Mucosa of rectum (tissue), 2 donors: ENCODE data around the gene MEFV.

ENCODE experiments used
- H3K27ac ChIP-seq, 2 donors: one replicate each; pipeline ENCODE4 v1.7.0; 2013; ENCODE audit warnings: inconsistent platforms in 2 of 2, low read depth in 2 of 2, low read length in 2 of 2
- H3K27me3 ChIP-seq, 2 donors: one replicate each; pipeline ENCODE4 v1.7.0; 2013; ENCODE audit warnings: low read length in 2 of 2; ENCODE audit not compliant: control insufficient read depth in 2 of 2, insufficient read depth in 2 of 2
- H3K36me3 ChIP-seq, 2 donors: one replicate each; pipeline ENCODE4 v1.7.0; 2013; ENCODE audit warnings: low read length in 2 of 2; ENCODE audit not compliant: control insufficient read depth in 2 of 2, insufficient read depth in 2 of 2
- H3K4me1 ChIP-seq, 2 donors: one replicate each; pipeline ENCODE4 v1.7.0; 2013; ENCODE audit warnings: low read length in 2 of 2, mild to moderate bottlenecking in 1 of 2; ENCODE audit not compliant: control insufficient read depth in 2 of 2, insufficient read depth in 2 of 2
- H3K4me3 ChIP-seq, 2 donors: one replicate each; pipeline ENCODE4 v1.7.0; 2013; ENCODE audit warnings: low read length in 2 of 2
- H3K9ac ChIP-seq, 2 donors: one replicate each; pipeline ENCODE4 v1.7.0; 2013; ENCODE audit warnings: low read length in 2 of 2, low read depth in 1 of 2, mild to moderate bottlenecking in 1 of 2
- H3K9me3 ChIP-seq, 2 donors: one replicate each; pipeline ENCODE4 v1.7.0; 2013; ENCODE audit warnings: low read length in 2 of 2; ENCODE audit not compliant: control insufficient read depth in 2 of 2
- donor health status: healthy.
- donor health status: Normal muscosa, but diverticular disease.

MEFV gene

DNA sequence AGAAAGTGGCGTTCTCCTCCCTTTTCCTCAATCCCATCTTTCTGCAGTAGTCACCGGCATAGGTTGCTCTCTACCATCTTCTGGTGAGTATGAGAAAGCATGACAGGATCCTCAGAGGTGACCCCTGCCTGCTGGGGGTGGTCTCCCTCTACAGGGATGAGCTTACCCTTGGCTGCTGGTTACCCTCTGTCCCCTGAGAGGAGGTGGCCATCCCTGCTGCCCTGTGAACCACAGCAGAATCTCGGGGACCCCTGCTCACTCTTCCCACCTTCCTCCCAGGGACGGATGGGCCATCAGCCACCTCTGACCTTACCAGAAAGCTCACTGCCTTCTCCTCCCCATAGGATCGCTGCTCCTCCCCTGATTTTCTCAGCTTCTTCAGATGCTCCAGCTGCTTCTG lies 7.8 kb downstream of the MEFV start:
- Histone ChIP-seq H3K27ac (no peak overlapping the region), H3K4me3 (no peak overlapping the region), H3K9me3 (no peaks in the 10 kb centered on the region), H3K27me3 (no peaks in the 10 kb centered on the region), H3K36me3 (no peaks in the 10 kb centered on the region), H3K4me1 (no peaks in the 10 kb centered on the region), H3K9ac (no peak overlapping the region)

DNA sequence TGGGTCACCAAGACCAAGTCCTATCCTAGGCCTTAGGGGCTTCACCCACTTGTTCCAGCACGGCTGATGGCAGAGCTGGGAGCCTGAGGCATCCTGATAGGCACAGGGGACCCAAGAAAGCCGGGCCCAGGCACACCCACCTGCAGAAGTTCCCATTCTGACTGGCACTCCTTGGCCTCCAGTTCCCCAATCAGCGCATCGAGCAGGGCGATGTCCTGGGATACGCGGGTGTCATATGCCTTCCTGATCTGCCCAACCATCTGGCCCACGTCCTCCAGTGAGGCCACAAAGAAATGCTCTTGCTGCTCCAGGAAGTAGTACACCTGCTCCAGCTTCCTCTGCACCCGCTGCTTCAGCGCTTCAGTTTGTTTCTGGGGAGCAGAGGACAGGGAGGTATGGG lies 9.6 kb downstream of the MEFV start:
- H3K27ac ChIP-seq, result no peak overlapping the region
- no peaks in the 10 kb centered on the region for H3K27me3 ChIP-seq
- no peaks in the 10 kb centered on the region for H3K36me3 ChIP-seq
- H3K4me3 ChIP-seq, result no peak overlapping the region
- no peak overlapping the region for H3K9ac ChIP-seq
- H3K4me1 ChIP-seq, result no peaks in the 10 kb centered on the region
- H3K9me3 ChIP-seq, result no peaks in the 10 kb centered on the region

DNA sequence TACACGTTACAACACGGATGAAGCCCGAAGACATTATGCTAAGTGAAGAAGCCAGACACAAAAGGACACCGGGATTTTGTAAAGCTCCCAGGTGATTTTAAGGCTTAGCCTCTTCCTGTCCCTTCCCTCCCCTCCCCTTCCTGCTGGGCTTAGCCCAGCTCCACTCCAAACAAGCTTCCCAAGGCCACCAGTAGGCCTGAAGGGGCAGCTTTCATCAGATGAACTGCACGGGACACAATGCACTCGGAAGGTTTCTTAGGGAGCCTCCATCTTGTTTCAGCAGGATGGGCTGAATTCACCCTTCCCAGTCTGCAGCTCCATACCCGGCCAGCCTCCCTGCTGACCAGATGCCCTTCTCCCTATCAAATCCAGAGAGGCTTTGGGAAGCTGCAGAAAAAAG lies 10.4 kb downstream of the MEFV start:
- Histone ChIP-seq H3K9ac (no peak overlapping the region), H3K36me3 (no peaks in the 10 kb centered on the region), H3K4me3 (no peak overlapping the region), H3K27ac (no peak overlapping the region), H3K9me3 (no peaks in the 10 kb centered on the region), H3K4me1 (no peaks in the 10 kb centered on the region), H3K27me3 (no peaks in the 10 kb centered on the region)

DNA sequence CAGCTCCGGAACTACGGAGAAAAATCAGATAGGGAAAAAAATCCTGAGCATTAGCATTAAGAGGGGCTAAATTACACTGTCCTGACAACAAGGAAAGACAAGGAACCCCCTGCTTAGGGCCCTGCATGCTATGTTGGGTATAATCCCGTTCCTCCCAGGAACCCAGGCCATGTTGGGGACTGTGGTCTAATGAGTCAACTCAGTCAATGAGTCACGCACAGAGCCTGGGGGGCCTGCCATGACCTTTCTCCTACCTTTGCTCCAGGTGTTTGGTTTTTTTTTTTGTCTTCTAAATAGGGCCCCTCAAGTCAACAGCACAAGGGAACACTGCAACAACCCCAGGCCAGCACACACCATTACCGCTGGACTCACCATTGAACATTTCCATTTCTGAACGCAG lies 12.6 kb downstream of the MEFV start:
- no peaks in the 10 kb centered on the region for H3K27me3 ChIP-seq
- no peaks in the 10 kb centered on the region for H3K36me3 ChIP-seq

DNA sequence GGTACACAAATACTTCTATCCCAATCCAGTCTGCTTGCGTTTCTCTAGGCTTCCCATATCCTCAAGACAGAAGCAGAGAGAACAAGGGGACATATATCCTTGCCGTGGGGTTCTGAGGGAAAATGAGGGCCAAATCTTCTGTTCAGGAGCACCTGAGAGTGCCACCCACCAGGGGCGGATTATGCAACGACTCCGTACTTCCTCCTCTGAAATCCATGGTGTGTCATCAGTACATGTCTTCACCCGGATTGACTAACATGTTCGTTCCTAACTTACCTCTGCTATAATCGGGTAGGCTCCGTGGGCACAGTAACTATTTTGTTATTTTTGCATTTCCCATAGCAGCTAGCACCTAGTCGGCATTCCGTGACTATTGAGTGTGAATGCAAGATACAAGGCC lies 13.7 kb downstream of the MEFV start:
- H3K9me3 ChIP-seq, result no peaks in the 10 kb centered on the region
- H3K36me3 ChIP-seq, result no peaks in the 10 kb centered on the region
- no peaks in the 10 kb centered on the region for H3K4me1 ChIP-seq
- H3K9ac ChIP-seq, result no peak overlapping the region
- H3K27ac ChIP-seq, result no peak overlapping the region
- no peaks in the 10 kb centered on the region for H3K27me3 ChIP-seq
- no peak overlapping the region for H3K4me3 ChIP-seq

More for the DNA sequence above, 12.6 kb downstream of the MEFV start:
- no peaks in the 10 kb centered on the region for H3K4me1 ChIP-seq
- no peaks in the 10 kb centered on the region for H3K9me3 ChIP-seq
- no peak overlapping the region for H3K27ac ChIP-seq
- H3K4me3 ChIP-seq, result no peak overlapping the region
- H3K9ac ChIP-seq, result no peak overlapping the region

DNA sequence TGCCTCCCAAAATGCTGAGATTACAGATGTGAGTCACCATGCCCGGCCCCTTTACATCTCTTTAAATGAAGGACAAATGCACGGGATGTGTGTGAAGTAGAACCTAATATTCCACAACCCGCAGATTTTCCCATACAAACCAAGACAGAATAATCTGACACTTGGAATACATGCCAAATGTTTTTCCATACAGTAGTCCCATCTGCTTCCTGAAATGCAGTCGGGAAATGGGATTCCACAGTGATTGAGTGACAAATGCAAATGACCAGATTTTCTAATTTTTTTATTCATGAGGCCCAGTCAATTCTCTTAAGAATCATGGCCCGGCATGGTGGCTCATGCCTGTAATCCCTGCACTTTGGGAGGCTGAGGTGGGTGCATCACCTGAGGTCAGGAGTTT lies 14.7 kb downstream of the MEFV start:
- no peaks in the 10 kb centered on the region for H3K4me1 ChIP-seq
- no peak overlapping the region for H3K4me3 ChIP-seq
- H3K27me3 ChIP-seq, result no peaks in the 10 kb centered on the region
- no peaks in the 10 kb centered on the region for H3K36me3 ChIP-seq
- no peak overlapping the region for H3K9ac ChIP-seq
- no peaks in the 10 kb centered on the region for H3K9me3 ChIP-seq
- H3K27ac ChIP-seq, result no peak overlapping the region

DNA sequence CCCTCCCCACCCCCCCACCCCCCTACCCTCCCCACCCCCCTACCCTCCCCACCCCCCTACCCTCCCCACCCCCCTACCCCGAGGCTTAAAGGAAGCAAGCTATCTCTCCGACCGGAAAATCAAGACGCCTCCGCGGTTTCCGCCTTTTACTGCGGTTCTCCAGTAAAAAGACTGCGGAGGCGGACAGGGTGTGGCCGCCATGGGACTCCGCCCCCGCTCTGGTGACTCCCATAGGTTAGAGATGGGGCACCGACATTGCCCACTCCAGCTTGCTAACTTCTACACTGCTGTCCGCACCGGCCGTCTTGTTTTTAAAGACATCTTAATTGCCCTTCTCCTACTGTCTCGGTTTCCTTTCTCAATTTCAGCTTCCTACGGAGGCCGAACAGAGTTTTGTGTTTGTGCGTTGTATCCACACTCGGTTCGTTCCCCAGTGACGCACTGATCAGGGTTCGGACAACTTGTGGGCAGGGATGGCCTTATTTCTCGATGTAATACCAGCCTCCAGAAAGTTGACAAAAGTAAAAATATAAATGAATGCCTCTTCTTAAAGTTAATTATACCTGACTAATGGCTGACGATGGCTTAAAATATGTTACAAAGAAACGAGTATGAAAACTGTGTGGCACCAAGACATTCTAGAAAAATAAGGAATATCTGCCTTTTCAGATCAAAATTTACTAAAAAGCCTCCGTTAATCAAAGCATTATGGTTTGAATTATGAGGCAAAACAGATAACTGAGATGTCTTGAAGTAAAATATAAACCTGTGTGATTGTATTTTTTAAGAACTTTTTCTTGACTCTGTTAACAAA lies 20.4 kb downstream of the MEFV start:
- H3K36me3 ChIP-seq, result peaks cover 18% of the 10 kb centered on the region in 2 donors
- H3K4me1 ChIP-seq, result peaks cover 9% of the 10 kb centered on the region in 2 donors
- no peak overlapping the region for H3K4me3 ChIP-seq
- no peaks in the 10 kb centered on the region for H3K27me3 ChIP-seq
- H3K27ac ChIP-seq, result no peak overlapping the region
- peaks cover 0 to under 1% of the 10 kb centered on the region in 2 donors for H3K9me3 ChIP-seq
- no peak overlapping the region for H3K9ac ChIP-seq

DNA sequence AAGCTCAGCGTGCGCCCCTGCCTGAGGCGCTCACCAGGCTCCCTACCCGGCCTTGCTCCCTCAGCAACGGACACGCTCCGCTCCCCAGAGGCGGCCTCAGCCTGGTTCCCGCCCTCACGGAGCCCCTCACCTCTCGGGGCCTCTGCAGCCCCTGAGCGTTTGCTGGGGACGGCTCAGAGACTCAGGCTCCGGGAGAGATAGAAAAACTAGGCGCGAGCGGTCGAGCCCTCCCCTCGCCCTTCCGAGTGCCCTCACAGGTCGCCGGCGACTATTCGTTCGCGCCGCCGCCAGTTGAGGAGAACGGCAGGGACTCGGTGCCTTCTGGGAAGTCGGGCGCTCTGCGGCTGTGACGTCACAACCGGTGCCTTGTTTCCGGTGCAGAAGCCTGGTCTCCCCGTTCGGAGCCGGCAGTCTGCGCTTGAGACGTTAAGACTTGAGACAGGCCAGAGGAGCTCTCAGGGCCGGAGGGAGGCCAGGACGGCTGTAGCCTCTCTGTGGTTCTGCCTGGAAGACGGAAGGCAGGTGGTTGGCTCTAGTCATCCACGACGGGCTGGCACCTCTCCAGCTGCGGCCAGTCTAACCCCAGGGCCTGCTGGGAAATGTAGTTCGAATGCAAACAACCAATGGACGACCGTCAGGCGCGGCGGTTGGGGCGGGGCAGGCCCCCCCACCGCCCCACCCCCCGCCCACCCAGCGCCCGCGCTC lies 21.4 kb downstream of the MEFV start, which contains the start of gene ZNF200:
TSS of gene ZNF200 (minus strand) at position 302 of the 705 bp plus-strand sequence. CDS start 1,403 bp downstream, outside the sequence.
- H3K27me3 ChIP-seq, result no peaks in the 10 kb centered on the region
- peaks cover 9% of the 10 kb centered on the region in 2 donors for H3K4me1 ChIP-seq
- H3K4me3 ChIP-seq, result peak within 1 kb of the TSS; percentile 94 to 100
- H3K9ac ChIP-seq, result peak within 1 kb of the TSS; percentile 89 to 95
- peak within 1 kb of the TSS; percentile 95 to 97 for H3K27ac ChIP-seq
- H3K36me3 ChIP-seq, result peaks cover 26 to 27% of the 10 kb centered on the region in 2 donors
- peaks cover 4% of the 10 kb centered on the region in 2 donors for H3K9me3 ChIP-seq

DNA sequence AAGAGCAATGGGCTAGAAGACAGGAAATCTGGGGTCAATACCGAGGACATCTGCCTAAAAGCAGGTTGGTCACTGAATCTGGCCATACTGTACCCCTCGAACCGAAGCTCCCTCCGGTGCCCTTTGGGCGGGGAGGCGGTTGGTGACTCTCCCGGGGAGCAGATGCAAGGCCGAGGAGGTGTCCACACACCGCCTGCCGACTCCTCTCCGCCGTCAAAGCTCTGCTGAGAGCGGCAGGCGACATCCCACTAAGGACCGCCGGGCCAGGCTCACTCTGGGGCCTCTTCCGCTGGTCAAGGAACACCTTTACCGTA lies 21.9 kb downstream of the MEFV start:
- H3K9ac ChIP-seq, result peak overlapping the region; percentile 89 to 95
- no peaks in the 10 kb centered on the region for H3K27me3 ChIP-seq
- peaks cover 9% of the 10 kb centered on the region in 2 donors for H3K4me1 ChIP-seq
- peaks cover 28 to 32% of the 10 kb centered on the region in 2 donors for H3K36me3 ChIP-seq
- peak overlapping the region; percentile 95 to 97 for H3K27ac ChIP-seq
- peak overlapping the region; percentile 94 to 100 for H3K4me3 ChIP-seq
- peaks cover 4 to 6% of the 10 kb centered on the region in 2 donors for H3K9me3 ChIP-seq

DNA sequence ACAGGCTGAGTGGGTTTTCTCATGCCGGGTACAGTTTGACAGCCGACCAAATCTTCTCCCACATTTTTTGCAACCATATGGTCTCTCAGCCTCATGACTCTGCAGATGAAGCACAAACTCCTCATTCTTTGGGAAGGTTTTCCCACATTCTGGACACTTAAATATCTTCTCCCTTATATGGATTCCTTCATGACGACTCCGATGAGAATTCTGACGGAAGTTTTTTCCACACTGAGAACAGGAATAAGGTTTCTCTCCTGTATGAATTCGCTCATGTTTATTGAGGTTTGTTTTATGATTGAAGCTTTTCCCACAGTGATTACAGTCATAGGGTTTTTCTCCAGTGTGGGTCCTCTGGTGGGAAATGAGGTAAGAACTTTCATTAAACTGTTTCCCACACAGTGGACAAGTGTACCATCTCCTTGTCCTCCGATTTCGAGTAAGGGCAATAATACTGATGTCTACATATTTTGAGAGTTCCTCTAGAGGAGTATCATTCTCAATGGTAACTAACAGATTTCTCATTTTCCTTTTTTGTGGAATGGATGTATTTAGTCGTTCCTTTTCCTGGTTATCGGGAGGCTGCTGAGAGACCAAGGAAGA lies 32.4 kb downstream of the MEFV start:
- Histone ChIP-seq H3K36me3 (peaks cover 40 to 45% of the 10 kb centered on the region in 2 donors), H3K4me3 (no peak overlapping the region), H3K9me3 (peaks cover 27 to 44% of the 10 kb centered on the region in 2 donors), H3K4me1 (no peaks in the 10 kb centered on the region), H3K27ac (no peak overlapping the region), H3K9ac (no peak overlapping the region), H3K27me3 (no peaks in the 10 kb centered on the region)
